Esophagus muscularis mucosa (tissue), 3 donors: ENCODE results near the gene SRMS.
"Not testable (repeated sequence)": the region's sequence is repeated elsewhere in the genome, so short reads cannot be mapped to it uniquely, and the experiment has no call there.

Source experiments
- EP300 ChIP-seq: sonication (generic); formaldehyde crosslinking; IDR thresholded peaks from one replicate; pipeline ENCODE4 v1.6.1; 2017; ENCODE audit warnings: antibody characterized with exemption
- TF ChIP-seq, protein P1 (sequence below), 3 experiments: fragments of 200-600 bp in 2 of 3; fragments of 450-650 bp in 1 of 3; sonication (generic) in 2 of 3; IDR thresholded peaks; one replicate each; pipeline ENCODE4 v1.5.1; 2017 to 2019; ENCODE audit warnings: antibody characterized with exemption in 3 of 3, mild to moderate bottlenecking in 2 of 3, moderate library complexity in 1 of 3

DNA sequence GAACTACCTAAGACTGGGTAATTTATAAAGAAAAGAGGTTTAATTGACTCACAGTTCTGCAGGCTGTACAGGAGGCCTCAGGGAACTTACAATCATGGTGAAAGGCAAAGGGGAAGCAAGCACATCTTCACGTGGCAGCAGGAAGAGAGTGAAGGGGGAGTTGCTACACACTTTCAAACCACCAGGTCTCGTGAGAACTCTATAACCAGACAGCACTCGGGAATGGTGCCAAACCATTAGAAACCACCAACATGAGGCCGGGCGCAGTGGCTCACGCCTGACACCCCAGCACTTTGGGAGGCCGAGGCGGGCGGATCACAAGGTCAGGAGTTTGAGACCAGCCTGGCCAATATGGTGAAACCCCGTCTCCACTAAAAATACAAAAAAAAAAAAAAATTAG lies 33.0 kb downstream of the SRMS start:
- TF ChIP-seq, protein P1, sequence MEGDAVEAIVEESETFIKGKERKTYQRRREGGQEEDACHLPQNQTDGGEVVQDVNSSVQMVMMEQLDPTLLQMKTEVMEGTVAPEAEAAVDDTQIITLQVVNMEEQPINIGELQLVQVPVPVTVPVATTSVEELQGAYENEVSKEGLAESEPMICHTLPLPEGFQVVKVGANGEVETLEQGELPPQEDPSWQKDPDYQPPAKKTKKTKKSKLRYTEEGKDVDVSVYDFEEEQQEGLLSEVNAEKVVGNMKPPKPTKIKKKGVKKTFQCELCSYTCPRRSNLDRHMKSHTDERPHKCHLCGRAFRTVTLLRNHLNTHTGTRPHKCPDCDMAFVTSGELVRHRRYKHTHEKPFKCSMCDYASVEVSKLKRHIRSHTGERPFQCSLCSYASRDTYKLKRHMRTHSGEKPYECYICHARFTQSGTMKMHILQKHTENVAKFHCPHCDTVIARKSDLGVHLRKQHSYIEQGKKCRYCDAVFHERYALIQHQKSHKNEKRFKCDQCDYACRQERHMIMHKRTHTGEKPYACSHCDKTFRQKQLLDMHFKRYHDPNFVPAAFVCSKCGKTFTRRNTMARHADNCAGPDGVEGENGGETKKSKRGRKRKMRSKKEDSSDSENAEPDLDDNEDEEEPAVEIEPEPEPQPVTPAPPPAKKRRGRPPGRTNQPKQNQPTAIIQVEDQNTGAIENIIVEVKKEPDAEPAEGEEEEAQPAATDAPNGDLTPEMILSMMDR (IDR thresholded peaks at IDR 0.05), result not testable (repeated sequence)
- TF ChIP-seq EP300, result not testable (repeated sequence)
